Pons (tissue), 1 donor: ENCODE data around the gene DAO.
"Not testable (repeated sequence)": the region's sequence is repeated elsewhere in the genome, so short reads cannot be mapped to it uniquely, and the experiment has no call there.

Experiments used
- DNase-seq: peaks from one replicate; pipeline ENCODE4 v3.0.0-alpha.2; 2016; ENCODE audit warnings: low spot score

The DAO gene

GRCh38 chr12:108849660-108850059 is 30.2 kb upstream of the DAO start:
- DNase-seq, result no peak

GRCh38 chr12:108850854-108851573 is 28.9 kb upstream of the DAO start:
- DNase-seq, result no peak

GRCh38 chr12:108852674-108853309 is 27.1 kb upstream of the DAO start:
- no peak for DNase-seq

- DNase-seq, result no peak
These were observed 26.5 kb upstream of the DAO start for GRCh38 chr12:108853426-108853825.

GRCh38 chr12:108853981-108854446 is 25.9 kb upstream of the DAO start:
- no peak for DNase-seq

GRCh38 chr12:108854451-108855283 is 25.2 kb upstream of the DAO start:
- DNase-seq, result no peak

- no peak for DNase-seq
These were observed 24.4 kb upstream of the DAO start for GRCh38 chr12:108855284-108856169.

- no peak for DNase-seq
These were observed 23.8 kb upstream of the DAO start for GRCh38 chr12:108856170-108856427.

- DNase-seq, result no peak
These were observed 23.3 kb upstream of the DAO start for GRCh38 chr12:108856428-108857157.

- DNase-seq, result no peak
These were observed 22.8 kb upstream of the DAO start for GRCh38 chr12:108857158-108857407.

- no peak for DNase-seq
These were observed 21.4 kb upstream of the DAO start for GRCh38 chr12:108858311-108859074.

GRCh38 chr12:108859141-108859922 is 20.6 kb upstream of the DAO start:
- not testable (repeated sequence) for DNase-seq

- no peak for DNase-seq
These were observed 20.0 kb upstream of the DAO start for GRCh38 chr12:108859923-108860291.

- no peak for DNase-seq
These were observed 19.4 kb upstream of the DAO start for GRCh38 chr12:108860443-108860842.

- no peak for DNase-seq
These were observed 17.9 kb upstream of the DAO start for GRCh38 chr12:108861878-108862587.

GRCh38 chr12:108862588-108862959 is 17.3 kb upstream of the DAO start:
- DNase-seq, result no peak

GRCh38 chr12:108865169-108865568 is 14.7 kb upstream of the DAO start:
- DNase-seq, result no peak

- not testable (repeated sequence) for DNase-seq
These were observed 13.8 kb upstream of the DAO start for GRCh38 chr12:108866083-108866482.

- no peak for DNase-seq
These were observed 11.1 kb upstream of the DAO start for GRCh38 chr12:108868781-108869180.

- DNase-seq, result no peak
These were observed 4.6 kb upstream of the DAO start for GRCh38 chr12:108875280-108875679.
